SH-SY5Y (cell line): ENCODE data around the gene IFNA14.

Experiments used
- GATA2 ChIP-seq: IDR thresholded peaks from 2 replicates; pipeline ENCODE4 v1.6.1; 2011; ENCODE audit warnings: mild to moderate bottlenecking, low read depth, low read length
- GATA3 ChIP-seq: IDR thresholded peaks from 2 replicates; pipeline ENCODE4 v1.6.1; 2011; ENCODE audit warnings: low read depth, mild to moderate bottlenecking, low read length, moderate library complexity

The IFNA14 gene

GRCh38 chr9:21239911-21240310 lies at the start of gene IFNA14:
Gene IFNA14 (minus strand): TSS chr9:21240005. CDS start chr9:21239935, 70 bp downstream.
- no peak for TF ChIP-seq GATA2
- TF ChIP-seq GATA3: no peak

GRCh38 chr9:21287280-21287679 lies 47.5 kb upstream of the IFNA14 start:
- TF ChIP-seq GATA3: no peak
- no peak for TF ChIP-seq GATA2

GRCh38 chr9:21286659-21287058 lies 46.9 kb upstream of the IFNA14 start:
- TF ChIP-seq GATA2 (no peak), GATA3 (no peak)

GRCh38 chr9:21286099-21286498 lies 46.3 kb upstream of the IFNA14 start:
- no peak for TF ChIP-seq GATA3
- TF ChIP-seq GATA2: no peak

GRCh38 chr9:21281275-21281674 lies 41.5 kb upstream of the IFNA14 start:
- no peak for TF ChIP-seq GATA2
- TF ChIP-seq GATA3: no peak

- TF ChIP-seq GATA3: no peak
- no peak for TF ChIP-seq GATA2
Observed at GRCh38 chr9:21268347-21268657, 28.5 kb upstream of the IFNA14 start.

- TF ChIP-seq GATA2: no peak
Observed at GRCh38 chr9:21267485-21268346, 27.9 kb upstream of the IFNA14 start.

DNA sequence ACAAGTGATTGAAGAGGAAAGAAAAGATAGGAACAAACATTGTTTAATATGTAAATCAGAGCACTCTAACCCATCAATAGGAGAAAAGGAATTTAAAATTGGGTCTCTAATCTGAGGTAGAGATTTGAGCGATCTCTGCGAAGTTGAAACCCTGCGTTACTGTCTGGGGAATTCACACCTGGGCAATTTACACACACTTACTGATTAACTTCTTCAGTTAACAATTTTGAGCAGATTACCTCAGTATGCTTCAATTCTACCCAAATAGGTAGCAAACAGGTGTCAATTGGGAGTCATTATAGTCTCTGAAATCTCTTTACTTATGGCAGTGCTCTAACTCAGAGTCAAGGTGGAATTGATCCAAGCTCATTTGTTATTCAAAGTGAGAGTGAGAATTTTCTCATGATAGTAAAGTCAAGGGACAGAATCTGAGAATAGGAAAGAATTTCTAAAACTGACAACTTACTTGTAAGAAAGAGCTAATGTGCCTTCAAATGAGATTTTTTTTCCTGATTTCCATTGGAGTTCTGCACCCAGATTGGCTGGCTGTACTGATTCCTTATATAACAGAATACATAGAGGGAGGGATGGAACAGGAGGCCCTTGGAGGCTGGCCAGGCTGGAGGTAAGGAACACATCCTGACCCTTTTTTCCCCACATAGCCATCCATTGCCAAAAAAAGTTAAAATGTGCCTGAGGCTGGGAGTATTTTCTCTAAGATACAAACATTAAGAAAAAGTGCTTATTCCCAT lies 27.1 kb upstream of the IFNA14 start:
- TF ChIP-seq GATA2 (no peak), GATA3 (no peak)

DNA sequence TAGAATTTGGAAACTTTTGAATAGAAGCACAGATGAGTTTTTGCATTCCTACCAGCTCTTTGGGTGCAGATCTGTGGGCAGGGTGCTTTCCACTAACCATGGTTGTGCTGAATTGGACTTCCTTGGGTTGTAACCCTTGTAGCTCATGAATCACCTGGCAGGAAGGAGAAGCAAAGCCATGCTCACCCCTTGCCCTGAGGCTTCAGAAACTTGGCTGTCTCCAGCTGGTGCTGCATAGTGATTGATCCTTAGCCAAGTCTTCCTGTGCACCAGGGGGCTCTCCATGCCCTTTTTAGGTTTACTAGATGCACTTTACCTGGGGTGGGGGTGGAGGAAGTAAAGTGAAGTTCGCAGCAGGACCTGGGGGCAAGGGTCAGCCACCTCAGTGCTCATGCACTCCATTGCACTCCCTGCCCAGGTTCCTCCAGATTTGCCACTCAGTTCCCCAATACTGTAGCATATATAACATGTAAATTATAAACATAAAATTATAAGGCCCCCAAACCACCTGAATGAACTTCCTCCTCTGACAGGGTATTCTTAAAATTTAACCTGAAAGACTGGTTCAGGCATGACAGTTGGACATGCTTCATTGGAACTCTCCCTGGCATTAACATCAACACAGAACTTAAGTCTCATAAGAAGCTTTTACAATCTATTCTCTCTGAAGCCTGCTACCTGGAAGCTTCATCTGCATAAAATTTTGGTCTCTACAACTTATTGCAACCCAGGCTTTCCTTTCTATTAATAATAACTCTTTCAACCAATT lies 25.8 kb upstream of the IFNA14 start:
- TF ChIP-seq GATA2: no peak
- no peak for TF ChIP-seq GATA3

- TF ChIP-seq GATA2 (no peak), GATA3 (no peak)
Observed at GRCh38 chr9:21255538-21256212, 15.9 kb upstream of the IFNA14 start.

GRCh38 chr9:21252721-21253547 lies 13.1 kb upstream of the IFNA14 start:
- TF ChIP-seq GATA3 (no peak), GATA2 (no peak)

DNA sequence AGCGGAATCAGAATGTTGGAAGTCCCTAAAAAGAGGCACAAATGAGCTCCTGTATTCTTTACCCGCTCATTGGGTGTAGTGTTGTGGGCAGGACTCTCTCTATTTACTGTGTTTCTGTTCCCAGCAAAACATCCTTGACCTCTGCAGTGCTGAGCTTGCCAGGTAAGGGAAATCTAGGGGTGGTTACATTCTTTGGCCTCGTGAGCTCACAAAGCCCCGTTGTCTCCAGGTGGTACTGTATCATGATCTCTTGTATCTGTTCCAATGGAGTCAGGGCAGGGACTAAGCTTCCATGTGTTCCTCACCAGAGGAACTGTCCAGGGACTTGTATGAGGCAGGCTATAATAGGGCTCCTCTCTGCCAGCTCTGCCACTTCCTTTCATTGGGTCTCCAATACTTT lies 11.8 kb upstream of the IFNA14 start:
- TF ChIP-seq GATA3 (no peak), GATA2 (no peak)

GRCh38 chr9:21251190-21251589 lies 11.4 kb upstream of the IFNA14 start:
- TF ChIP-seq GATA2 (no peak), GATA3 (no peak)
